Esophagus mucosa (tissue), 1 donor: ENCODE results near the gene PHRF1. TPM values are rescaled to one million over a fixed set of nuclear protein-coding genes. Genes with fewer than 3 reads are reported as not detected.

Experiments
- ATAC-seq: fragments of 200-7000 bp; cut with Tn5 transposase; one replicate; pipeline ENCODE4 v1.9.1; 2020
- total RNA-seq: library from RNA; stranded (reverse); gene quantifications from one replicate; pipeline ENCODE4 v1.2.4, GENCODE V29; 2023
- donor health status: DM: yes; HTN: yes; CAD: no.

Gene PHRF1
- total RNA-seq, 1 donor from 2014 or later = 17.6 TPM

DNA sequence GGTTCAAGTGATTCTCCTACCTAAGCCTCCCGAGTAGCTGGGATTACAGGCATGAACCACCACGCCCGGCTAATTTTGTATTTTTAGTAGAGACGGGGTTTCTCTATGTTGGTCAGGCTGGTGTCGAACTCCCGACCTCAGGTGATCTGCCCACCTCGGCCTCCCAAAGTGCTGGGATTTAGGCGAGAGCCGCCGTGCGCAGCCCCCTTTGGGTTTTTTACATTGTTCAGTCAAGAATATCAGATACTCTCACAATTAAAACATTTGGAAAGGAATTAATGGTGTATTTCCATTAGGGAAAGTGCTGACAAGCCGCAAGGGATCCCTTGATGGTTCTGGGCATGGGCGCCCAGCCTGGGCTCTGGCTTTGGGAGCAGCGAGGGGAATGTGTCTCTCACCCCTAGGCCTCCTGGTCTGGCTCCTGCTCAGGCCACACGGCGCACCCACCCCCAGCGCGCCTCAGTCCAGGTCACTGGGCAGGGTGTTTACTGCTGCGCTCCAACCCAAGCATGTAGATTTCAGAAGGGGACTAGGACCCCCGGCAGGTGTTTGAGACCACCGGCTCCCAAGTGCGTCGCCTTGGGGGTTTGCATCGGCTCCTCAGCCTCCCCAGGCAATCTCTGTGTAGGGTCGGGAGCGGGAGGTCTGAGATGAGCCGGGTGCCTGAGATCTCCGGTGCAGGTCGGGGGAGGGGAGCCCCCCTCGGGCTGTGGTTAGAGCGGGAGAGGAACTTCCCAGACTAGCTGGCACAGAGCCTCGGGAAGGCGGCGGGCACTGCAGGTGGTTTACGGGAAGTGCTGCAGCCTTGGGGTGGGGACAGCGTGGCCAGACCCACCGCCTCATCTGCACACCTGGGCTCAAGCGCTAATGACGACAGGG is 40.3 kb downstream of the PHRF1 start:
- ATAC-seq = no peak

DNA sequence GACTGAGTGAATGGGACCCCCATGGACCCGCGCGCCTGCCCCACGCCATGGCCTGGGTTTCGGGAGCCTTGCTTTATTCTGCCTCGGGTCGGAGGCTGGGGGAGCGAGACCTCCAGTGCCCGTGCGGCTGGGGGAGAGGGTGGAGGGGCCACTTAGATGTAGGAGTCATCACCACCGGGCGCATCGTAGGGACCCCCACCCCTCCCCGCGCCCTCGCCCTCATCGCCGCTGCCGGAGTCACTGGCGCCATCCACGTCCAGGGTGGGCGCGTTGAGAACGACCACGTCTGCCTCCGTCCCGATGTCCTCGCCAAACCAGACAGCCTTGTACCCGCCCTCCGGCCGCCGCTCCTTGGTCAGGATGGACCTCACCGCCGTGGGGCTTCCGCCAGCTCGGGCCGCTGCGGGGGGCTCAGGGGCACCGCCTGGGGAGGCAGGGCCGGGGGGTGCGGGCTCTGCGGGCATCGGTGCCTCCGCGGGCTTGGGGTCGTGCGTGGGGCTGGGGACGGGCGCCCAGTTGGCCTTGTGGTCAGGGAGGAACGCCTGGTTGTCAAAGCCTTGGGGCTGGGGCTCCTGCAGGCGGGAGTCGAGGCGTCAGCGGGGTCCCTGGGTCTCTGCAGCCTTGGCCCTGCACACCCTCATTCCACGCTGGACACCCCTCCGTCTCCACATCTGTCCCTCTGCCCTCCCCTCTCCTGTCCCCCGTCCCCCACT is 41.1 kb downstream of the PHRF1 start:
- ATAC-seq = no peak

DNA sequence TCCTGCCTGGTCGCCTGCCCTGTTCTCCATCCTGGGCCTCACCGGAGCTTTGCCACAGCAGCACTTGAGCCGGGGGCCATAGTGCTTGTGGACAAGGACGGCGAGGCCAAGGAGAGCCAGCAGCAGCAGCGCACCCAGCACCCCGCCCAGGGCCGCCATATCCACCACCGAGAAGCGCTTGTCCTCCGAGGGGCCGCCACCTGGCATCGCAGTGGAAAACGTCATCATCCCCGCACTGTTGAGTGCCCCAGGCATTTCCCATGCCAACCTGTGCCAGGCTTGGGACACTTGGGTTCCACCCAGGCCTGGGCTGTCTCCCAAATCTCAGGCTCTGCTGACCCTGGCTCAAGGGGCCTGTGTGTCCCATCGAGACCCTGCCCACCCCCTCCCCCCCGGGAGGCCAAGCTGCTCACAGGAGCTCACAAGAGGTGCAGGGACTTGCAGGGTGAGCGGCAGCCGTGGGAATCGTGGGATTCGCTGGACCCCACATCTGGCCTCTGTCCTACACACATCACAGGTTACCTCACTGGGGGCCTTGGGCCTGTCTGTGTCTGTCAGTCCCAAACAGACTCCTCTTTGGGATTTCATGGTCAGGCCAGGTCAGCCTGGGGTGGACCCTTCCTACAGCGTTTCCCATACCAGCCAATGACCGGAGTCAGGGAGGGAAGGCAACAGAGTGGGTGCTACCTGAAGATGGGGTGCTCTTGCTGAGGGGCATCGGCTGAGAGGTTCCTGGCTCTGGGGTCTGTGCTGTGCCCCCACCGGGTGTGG is 41.8 kb downstream of the PHRF1 start:
- no peak for ATAC-seq

DNA sequence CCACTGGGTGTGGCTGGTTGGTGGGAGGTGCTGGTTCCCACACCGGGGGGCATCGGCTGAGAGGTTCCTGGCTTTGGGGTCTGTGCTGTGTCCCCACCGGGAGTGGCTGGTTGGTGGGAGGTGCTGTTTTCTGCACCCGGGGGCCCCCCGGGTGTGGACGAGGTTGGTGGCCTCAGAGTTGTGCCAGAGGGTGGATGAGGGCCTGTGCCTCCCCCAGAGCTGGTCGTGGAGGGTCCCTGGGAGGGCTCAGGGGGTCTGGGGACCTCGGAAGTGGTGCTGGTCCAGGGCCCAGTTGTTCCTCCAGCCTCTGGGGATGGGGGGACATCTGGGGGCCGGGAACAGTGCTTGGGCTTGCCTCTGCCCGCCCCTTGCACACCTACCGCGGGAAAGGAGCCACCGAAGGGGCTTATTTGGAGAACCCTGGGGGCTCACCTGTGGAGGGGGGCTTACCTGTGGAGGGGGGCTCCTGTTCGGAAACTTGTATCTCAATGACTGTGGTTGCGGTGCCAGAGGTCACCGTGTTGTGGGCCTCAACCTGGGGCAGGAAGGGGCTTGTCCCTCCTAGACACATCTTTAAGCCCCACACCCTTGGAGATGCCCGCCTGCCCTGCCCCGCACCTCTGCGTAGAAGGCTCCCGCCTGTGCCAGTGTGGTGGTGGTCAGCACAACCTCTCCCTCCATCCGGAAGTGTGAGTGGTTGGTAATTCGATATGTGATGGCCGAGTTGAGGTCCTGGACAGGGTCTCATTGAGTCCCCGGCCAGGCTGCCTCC is 42.8 kb downstream of the PHRF1 start:
- no peak for ATAC-seq

DNA sequence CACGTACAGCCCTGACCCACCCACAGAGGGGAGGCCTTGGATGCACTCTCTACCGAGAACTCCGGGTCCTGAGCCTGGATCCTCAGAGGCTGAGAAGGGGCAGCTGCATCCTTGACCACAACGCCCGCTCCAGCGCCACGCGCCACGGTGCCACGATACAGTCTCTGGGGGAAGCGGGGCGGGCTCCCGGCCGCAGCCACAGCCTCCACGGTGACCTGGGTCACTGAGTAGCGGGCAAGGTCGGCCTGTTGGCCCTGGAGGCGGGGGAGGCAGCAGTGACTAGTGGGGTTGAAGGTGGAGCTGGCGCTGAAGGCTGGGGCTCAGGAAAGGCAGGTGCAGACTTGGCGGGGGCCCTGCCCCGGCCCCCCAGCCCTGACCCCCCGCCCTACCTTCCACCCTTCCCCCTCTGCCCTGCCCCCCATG is 43.4 kb downstream of the PHRF1 start:
- no peak for ATAC-seq

DNA sequence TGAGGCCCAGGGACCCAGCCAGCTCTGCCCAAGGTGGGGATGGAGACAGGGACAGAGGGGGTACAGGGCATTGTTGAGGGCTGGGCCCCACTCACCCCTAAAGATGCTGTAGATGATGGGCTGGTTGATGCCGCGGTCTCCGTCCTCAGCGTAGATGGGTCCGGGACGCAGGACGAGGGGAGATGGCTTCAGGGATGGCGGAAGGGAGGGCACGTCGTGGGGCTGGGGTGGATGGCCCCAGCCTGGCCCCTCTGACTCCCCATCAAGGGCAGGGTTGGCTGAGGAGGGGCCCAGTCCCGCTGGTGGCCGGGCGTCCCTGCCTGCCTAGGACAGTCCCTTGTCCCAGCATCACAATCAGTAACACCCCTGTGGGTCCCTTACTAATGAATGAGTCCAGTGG is 43.9 kb downstream of the PHRF1 start:
- ATAC-seq = no peak

GRCh38 chr11:620935-621814 is 44.9 kb downstream of the PHRF1 start:
- no peak for ATAC-seq

- no peak for ATAC-seq
These were observed 45.6 kb downstream of the PHRF1 start for GRCh38 chr11:621838-622237.

DNA sequence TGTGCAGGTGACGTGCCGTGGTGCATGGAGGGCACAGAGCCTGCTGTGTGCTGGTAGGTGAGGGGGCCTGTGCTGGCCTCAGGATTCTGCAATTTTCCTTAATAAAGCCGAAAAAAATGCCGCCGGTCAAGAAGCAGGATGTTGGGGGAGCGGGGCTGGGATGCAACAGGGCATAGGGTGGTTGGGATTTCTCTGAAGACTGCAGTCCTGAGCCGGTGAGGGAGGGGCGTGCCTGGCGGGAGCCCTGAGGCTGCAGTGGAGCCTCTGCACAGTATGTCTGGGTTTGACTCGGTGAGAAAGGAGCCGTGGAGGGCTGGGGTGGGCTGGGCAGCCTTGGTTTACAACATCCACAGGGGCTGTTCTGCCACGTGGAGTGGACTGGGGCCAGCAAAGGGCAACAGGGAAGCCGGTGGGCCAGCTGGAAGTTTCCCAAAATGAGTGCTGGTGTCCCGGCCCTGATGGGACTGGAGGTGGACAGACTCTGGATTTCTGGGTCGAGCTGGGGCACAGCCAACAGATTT is 47.1 kb downstream of the PHRF1 start:
- ATAC-seq = no peak

- peak; percentile 77 for ATAC-seq
These were observed 47.9 kb downstream of the PHRF1 start for GRCh38 chr11:623999-624704.

GRCh38 chr11:624705-625635 is 48.7 kb downstream of the PHRF1 start, which contains the start of gene CDHR5:
TSS of gene CDHR5 (minus strand) at chr11:624955. CDS start at chr11:624902, 53 bp downstream.
- ATAC-seq = peak; percentile 22

DNA sequence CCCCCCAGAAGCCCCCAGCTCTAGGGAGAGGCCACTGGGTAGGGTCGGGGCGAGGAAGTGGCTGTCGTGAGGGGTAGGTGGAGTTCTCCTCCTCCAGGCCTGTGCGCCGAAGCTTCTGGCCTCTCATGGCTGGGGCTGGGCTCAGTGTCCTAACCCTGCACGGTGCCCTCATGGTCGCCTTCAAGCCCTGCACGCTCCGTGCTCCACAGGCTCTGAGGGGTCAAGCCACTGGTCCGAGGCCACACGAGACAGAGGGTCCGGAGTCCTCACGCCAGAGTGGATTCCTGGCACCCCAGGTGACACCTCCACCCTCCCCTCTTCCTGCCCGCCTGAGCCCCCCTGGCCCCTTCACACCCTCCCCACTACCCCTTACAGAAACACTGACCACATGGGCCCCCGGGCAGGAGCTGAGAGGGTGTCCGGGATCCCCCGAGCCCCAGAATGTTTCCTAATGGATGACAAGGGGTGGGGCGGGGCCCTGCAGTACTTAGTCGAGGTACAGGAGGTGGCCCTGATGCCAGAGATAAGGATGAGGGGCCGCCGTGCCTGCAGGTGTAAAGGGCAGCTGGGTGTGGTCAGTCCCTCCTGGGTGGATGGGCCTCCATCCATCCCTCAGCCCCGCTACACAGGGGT is 49.5 kb downstream of the PHRF1 start:
- ATAC-seq = peak; percentile 9

DNA sequence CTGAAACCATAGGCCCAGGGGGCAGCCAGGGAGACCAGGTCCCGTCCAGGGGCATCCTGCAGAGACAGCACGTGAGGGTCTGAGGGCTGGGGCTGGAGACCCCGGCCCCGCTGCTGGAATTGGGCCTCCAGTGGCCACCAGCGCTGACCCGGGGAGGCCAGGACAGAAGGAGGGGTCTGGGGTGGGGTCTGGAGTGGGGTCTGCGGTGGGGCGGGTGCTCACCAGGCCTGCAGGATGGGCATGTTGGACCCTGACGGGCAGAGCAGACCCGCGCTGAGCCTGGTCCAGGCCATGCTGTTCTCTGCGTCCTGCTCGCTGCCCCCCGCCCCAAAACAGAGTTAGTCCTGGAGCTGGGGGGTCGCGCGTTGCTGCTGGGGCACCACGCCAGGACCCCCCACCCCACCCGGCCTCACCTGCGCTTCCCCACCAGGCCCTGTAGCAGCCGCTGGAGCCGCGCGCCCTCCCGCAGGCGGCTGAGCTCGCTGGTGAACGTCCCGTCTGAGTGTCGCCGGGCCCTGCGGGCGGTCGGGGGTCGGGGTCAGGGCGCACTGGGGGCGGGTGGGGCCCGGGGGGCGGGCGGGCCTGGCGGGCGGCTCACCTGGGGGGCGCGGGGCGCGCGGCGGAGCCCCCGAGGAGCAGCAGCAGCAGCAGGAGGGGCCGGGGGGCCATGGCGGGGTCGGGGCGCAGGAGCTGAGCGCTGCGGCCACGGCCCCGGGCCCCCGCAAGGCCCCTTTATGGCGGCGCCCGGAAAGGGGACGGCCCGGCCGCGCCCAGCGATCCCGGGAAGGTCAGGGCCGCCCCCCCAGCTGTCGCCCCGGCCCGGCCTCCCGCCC is 50.4 kb downstream of the PHRF1 start, which contains the start of gene SCT:
SCT (minus strand) TSS at position 707 of the 833 bp plus-strand sequence; CDS start at position 669, 38 bp downstream.
- ATAC-seq = no peak

- ATAC-seq = no peak
These were observed 51.0 kb downstream of the PHRF1 start for GRCh38 chr11:627308-627576.

DNA sequence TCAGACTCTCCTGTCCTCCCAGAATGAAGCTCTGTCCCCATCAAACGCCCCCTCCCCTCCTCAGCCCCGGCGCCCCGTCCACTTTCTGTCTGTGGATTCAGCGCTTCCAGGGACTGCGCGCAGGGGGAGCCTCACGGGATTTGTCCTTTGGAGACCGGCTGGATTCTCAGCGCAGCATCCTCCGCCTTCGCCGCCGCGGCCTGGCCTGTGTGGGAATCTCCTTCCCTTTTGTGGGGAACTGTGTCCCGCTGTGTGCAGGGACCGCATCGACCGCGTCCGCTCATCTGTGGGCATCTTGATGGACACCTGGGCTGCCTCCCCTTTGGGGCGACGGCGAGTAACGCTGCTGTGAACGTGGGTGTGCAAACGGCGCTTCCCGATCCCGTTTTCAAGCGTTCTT is 51.8 kb downstream of the PHRF1 start:
- ATAC-seq = no peak

- no peak for ATAC-seq
These were observed 52.9 kb downstream of the PHRF1 start for GRCh38 chr11:629237-629583.

- ATAC-seq = no peak
These were observed 54.6 kb downstream of the PHRF1 start for GRCh38 chr11:630871-631270.
